Left renal cortex interstitium (tissue), 4 donors: ENCODE measurements around the gene ADH7. TPM values are rescaled to one million over a fixed set of nuclear protein-coding genes. Genes with fewer than 3 reads are reported as not detected.

Source experiments
- DNase-seq, 4 donors: peaks; one replicate each; pipeline ENCODE4 v3.0.0-alpha.2; 2013; ENCODE audit warnings: low read depth in 4 of 4, low spot score in 2 of 4, missing footprints in 1 of 4
- polyA plus RNA-seq, 4 donors: library from polyadenylated mRNA; unstranded; fragments of 120-200 nt; gene quantifications; one replicate each; pipeline ENCODE4 v1.2.1, GENCODE V29; 2013; ENCODE audit not compliant: insufficient read length in 4 of 4

ADH7 gene
- not detected for polyA plus RNA-seq

- no peak for DNase-seq
These were observed at the start of gene ADH7 for GRCh38 chr4:99435154-99435553. Gene ADH7, minus strand, starts transcription at chr4:99435342. Its CDS starts 109 bp downstream, at chr4:99435233.

- DNase-seq: no peak
These were observed 48.5 kb upstream of the ADH7 start for GRCh38 chr4:99483636-99484035.

- DNase-seq: no peak
These were observed 38.0 kb upstream of the ADH7 start for GRCh38 chr4:99473131-99473530.

GRCh38 chr4:99471896-99472295 is 36.8 kb upstream of the ADH7 start:
- no peak for DNase-seq

- DNase-seq: no peak
These were observed 36.2 kb upstream of the ADH7 start for GRCh38 chr4:99471349-99471748.

GRCh38 chr4:99468889-99469288 is 33.7 kb upstream of the ADH7 start:
- DNase-seq: no peak

- no peak for DNase-seq
These were observed 32.7 kb upstream of the ADH7 start for GRCh38 chr4:99467887-99468286.

GRCh38 chr4:99463566-99463965 is 28.4 kb upstream of the ADH7 start:
- DNase-seq: no peak

GRCh38 chr4:99462875-99463464 is 27.8 kb upstream of the ADH7 start:
- DNase-seq: peak; percentile 25 to 62 (median 40)

GRCh38 chr4:99461623-99462401 is 26.7 kb upstream of the ADH7 start:
- DNase-seq: no peak

GRCh38 chr4:99459546-99460042 is 24.5 kb upstream of the ADH7 start:
- DNase-seq: no peak

GRCh38 chr4:99458911-99459447 is 23.8 kb upstream of the ADH7 start:
- no peak for DNase-seq

GRCh38 chr4:99457676-99458075 is 22.5 kb upstream of the ADH7 start:
- DNase-seq: no peak

GRCh38 chr4:99457270-99457669 is 22.1 kb upstream of the ADH7 start:
- DNase-seq: no peak

- DNase-seq: no peak
These were observed 12.4 kb upstream of the ADH7 start for GRCh38 chr4:99447513-99447912.

- peak in 3 of 4 donors; percentile 2 to 36 (median 13) for DNase-seq
These were observed 11.9 kb upstream of the ADH7 start for GRCh38 chr4:99447079-99447478.

- DNase-seq: no peak
These were observed 3.3 kb upstream of the ADH7 start for GRCh38 chr4:99438405-99438780.

- DNase-seq: no peak
These were observed 2.7 kb upstream of the ADH7 start for GRCh38 chr4:99437723-99438404.

GRCh38 chr4:99436976-99437722 is 2.0 kb upstream of the ADH7 start:
- DNase-seq: no peak

GRCh38 chr4:99436462-99436861 is 1.3 kb upstream of the ADH7 start:
- no peak for DNase-seq

GRCh38 chr4:99430106-99430505 is 5.0 kb downstream of the ADH7 start:
- DNase-seq: no peak
